ENCODE data around the gene GPR3.

GPR3 gene

DNA sequence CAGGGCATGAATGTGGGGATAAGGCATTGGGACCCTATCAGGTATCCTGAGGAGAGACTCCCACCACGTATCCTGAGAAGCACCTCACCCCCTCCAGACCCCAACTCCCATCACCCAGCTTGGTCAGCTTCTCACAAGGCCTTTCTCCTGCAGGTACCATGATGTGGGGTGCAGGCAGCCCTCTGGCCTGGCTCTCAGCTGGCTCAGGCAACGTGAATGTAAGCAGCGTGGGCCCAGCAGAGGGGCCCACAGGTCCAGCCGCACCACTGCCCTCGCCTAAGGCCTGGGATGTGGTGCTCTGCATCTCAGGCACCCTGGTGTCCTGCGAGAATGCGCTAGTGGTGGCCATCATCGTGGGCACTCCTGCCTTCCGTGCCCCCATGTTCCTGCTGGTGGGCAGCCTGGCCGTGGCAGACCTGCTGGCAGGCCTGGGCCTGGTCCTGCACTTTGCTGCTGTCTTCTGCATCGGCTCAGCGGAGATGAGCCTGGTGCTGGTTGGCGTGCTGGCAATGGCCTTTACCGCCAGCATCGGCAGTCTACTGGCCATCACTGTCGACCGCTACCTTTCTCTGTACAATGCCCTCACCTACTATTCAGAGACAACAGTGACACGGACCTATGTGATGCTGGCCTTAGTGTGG, 1.3 kb downstream of the GPR3 start:
- TF ChIP-seq, protein P1, sequence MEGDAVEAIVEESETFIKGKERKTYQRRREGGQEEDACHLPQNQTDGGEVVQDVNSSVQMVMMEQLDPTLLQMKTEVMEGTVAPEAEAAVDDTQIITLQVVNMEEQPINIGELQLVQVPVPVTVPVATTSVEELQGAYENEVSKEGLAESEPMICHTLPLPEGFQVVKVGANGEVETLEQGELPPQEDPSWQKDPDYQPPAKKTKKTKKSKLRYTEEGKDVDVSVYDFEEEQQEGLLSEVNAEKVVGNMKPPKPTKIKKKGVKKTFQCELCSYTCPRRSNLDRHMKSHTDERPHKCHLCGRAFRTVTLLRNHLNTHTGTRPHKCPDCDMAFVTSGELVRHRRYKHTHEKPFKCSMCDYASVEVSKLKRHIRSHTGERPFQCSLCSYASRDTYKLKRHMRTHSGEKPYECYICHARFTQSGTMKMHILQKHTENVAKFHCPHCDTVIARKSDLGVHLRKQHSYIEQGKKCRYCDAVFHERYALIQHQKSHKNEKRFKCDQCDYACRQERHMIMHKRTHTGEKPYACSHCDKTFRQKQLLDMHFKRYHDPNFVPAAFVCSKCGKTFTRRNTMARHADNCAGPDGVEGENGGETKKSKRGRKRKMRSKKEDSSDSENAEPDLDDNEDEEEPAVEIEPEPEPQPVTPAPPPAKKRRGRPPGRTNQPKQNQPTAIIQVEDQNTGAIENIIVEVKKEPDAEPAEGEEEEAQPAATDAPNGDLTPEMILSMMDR (IDR thresholded peaks at IDR 0.05; ENCODE audit: low read depth, low read length) = no peak

DNA sequence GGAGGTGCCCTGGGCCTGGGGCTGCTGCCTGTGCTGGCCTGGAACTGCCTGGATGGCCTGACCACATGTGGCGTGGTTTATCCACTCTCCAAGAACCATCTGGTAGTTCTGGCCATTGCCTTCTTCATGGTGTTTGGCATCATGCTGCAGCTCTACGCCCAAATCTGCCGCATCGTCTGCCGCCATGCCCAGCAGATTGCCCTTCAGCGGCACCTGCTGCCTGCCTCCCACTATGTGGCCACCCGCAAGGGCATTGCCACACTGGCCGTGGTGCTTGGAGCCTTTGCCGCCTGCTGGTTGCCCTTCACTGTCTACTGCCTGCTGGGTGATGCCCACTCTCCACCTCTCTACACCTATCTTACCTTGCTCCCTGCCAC, 1.8 kb downstream of the GPR3 start:
- TF ChIP-seq, protein P1 (IDR thresholded peaks at IDR 0.05; ENCODE audit: low read depth, low read length) = no peak
- no peak for DNase-seq (ENCODE audit: extremely low read depth, low read depth)

More for the DNA sequence above, 1.3 kb downstream of the GPR3 start:
- DNase-seq (ENCODE audit: extremely low read depth, low read depth) = no peak

DNA sequence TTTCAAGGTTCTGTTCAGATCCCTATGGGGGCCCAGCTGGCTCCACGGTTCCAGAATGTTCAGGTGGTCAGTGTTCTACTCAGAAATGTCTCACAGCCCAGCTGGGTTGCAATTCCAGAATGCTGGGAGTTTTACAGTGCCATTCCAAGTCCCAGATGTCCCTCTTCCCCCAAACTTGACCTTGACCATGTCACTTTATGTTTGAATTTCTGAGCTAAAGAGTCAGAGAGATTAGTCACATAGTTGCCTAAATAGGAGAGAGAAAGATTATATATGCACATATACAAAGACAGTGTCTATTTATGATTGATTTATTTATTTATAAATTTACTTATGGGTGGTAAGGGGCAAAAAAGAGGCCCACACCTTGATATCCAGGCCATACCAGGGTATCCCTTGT, 2.5 kb downstream of the GPR3 start:
- DNase-seq (ENCODE audit: extremely low read depth, low read depth) = no peak
- TF ChIP-seq, protein P1 (IDR thresholded peaks at IDR 0.05; ENCODE audit: low read depth, low read length) = no peak

DNA sequence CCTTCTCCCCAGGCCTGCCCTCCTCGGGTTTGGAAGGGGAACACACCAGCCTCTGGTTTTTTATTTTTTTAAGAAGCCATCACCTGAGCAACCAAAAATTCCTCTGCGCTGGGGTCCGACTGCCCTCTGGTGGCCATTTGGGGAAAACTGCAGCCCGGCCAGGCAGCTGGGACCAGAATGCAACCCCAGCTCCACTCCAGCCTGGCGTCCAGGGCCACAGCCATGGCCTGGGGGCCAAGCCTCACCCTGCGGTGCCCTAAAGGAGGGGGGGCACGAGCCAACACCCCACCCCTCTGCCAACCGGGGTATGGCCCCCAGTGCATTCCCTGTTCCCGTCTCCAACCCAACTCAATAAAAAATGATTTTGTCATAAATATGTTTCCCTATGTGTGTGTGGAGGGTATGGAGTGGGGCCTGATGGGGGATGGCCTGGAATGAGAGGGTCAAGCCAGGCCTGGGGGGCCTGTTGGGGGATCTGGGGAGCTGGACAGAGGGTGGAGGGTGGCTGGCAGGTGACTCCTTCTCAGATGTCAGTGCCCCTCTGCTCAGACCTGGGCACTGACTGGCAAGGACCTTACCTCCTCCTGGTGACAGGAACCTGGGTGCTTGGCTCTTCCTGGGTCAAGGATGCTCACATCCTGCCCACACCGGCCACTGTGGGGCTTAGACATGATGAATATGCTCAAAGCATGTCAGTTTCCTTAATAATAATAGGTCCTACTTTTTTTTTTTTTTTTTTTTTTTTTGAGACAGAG, 3.2 kb downstream of the GPR3 start:
- DNase-seq (ENCODE audit: extremely low read depth, low read depth) = no peak

DNA sequence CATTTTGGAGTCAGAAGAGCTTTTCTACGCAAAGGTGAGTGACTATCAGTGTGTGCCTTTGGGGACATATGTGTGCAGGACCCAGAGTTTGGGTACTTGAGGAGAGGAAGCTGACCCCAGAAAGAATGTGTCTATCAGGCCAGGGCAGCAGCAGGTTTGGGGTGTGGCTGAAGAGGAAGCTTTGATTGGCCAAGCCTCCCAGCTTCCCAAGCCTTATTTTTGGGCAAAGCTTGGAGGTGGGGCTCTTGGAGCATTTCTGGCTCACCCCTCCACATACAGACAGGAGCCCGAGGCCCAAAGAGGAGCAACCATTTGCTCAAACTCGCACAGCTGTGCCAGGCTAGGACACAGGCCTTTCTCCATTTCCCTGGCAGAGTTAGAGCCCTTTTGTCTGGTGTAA, 4.7 kb downstream of the GPR3 start:
- DNase-seq (ENCODE audit: extremely low read depth, low read depth) = no peak
- TF ChIP-seq, protein P1 (IDR thresholded peaks at IDR 0.05; ENCODE audit: low read depth, low read length) = no peak

More for the DNA sequence above, 3.2 kb downstream of the GPR3 start:
- TF ChIP-seq, protein P1 (IDR thresholded peaks at IDR 0.05; ENCODE audit: low read depth, low read length) = peak; percentile 94

DNA sequence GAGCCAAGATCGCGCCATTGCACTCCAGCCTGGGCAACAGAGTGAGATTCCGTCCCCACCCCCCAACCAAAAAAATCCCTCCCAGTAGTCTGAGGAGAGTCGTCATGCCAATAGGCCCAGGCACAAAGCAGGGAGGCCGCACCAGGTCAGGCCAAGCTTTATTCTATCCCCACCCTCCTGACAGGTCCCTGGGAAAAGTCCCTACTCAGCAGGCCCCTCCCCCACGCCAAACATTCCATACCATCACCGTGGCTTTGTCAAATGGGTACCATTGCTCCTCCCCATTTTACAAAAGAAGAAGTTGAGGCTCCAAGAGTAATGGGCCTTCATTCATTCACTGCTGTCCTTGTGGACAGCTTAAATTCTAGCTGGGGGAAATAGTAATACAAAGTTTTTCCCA, 5.3 kb downstream of the GPR3 start:
- DNase-seq (ENCODE audit: extremely low read depth, low read depth) = no peak
- TF ChIP-seq, protein P1 (IDR thresholded peaks at IDR 0.05; ENCODE audit: low read depth, low read length) = no peak

DNA sequence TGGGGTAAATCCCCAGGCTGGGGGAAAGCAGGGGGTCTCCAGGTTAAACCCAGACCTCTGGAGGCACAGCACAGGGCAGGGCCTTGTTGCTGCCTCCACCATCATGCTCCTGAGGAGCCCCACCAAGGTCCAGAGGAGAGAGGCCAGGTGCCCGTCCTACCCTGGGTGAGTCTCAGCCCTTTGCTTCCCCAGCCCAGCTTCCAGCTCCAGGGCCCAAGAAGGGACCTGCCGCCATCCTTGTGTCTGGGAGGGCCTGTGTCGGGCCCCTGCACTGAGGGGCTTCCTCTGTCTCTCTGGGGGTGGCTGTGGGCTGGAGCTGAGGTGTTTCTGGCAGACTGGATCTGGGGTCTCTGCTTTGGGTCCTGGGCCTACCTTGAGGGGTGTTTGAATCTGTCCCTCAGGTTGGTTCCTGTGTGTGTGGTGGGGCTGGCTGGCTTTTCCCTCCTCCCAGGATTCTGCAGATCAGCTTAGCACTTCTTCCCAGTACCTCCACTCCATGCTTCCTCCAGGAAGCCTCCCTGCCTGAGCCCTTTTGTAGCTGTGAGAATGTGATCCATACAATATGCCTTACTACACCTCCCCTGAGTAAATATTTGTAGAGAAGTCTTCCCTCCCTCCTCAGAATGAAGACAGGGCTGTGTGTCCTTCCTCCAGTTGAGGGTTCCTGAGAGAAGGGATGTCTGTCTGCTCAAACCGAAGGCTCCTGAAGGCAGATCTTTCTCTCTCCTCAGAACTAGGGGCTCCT, 6.2 kb downstream of the GPR3 start:
- DNase-seq (ENCODE audit: extremely low read depth, low read depth) = no peak
- TF ChIP-seq, protein P1 (IDR thresholded peaks at IDR 0.05; ENCODE audit: low read depth, low read length) = no peak

All from AG09319 (cell line).